Glutamatergic neuron (in vitro differentiated cells): ENCODE measurements around the gene SLC13A2. TPM values are rescaled to one million over a fixed set of nuclear protein-coding genes. Genes with fewer than 3 reads are reported as not detected.

Experiments used
- DNase-seq: peaks from one replicate; pipeline ENCODE4 v3.0.0; 2022
- H3K27ac Mint-ChIP-seq: one replicate; pipeline ENCODE4 v1.8.0; 2020; ENCODE audit warnings: mild to moderate bottlenecking, mixed read lengths, inconsistent platforms; ENCODE audit not compliant: unreplicated experiment
- H3K27me3 Mint-ChIP-seq: one replicate; pipeline ENCODE4 v1.8.0; 2020; ENCODE audit warnings: mild to moderate bottlenecking, moderate library complexity, mixed read lengths, inconsistent platforms; ENCODE audit not compliant: unreplicated experiment
- H3K36me3 Mint-ChIP-seq: one replicate; pipeline ENCODE4 v1.8.0; 2020; ENCODE audit warnings: mild to moderate bottlenecking, mixed read lengths, inconsistent platforms; ENCODE audit not compliant: unreplicated experiment
- H3K4me1 Mint-ChIP-seq: one replicate; pipeline ENCODE4 v1.8.0; 2020; ENCODE audit warnings: mild to moderate bottlenecking, low read depth, mixed read lengths, inconsistent platforms; ENCODE audit not compliant: unreplicated experiment
- H3K4me3 Mint-ChIP-seq: one replicate; pipeline ENCODE4 v1.8.0; 2020; ENCODE audit warnings: mild to moderate bottlenecking, mixed read lengths, inconsistent platforms; ENCODE audit not compliant: unreplicated experiment
- H3K9me3 Mint-ChIP-seq: one replicate; pipeline ENCODE4 v1.8.0; 2020; ENCODE audit warnings: mild to moderate bottlenecking, moderate library complexity, mixed read lengths, inconsistent platforms; ENCODE audit not compliant: unreplicated experiment
- CTCF ChIP-seq: fragments of 200-600 bp; sonication (generic); IDR thresholded peaks from one replicate; pipeline ENCODE4 v1.5.0; 2021; ENCODE audit not compliant: partially characterized antibody, unreplicated experiment
- total RNA-seq: library from RNA; stranded (reverse); fragmentation: NEBNext Ultra II Directional; extraction: Animal tissue kit (Norgen Biotek cat#: 25700); gene quantifications from one replicate; pipeline ENCODE4 v1.2.1, GENCODE V29; 2021; ENCODE audit not compliant: unreplicated experiment

Gene SLC13A2
- total RNA-seq, 1 donor from 2014 or later = not detected

GRCh38 chr17:28470914-28471366 lies 2.5 kb upstream of the SLC13A2 start:
- Mint-ChIP-seq H3K27me3 (peaks cover 3% of the 10 kb centered on the region), H3K27ac (no peak overlapping the region), H3K4me1 (peaks cover 4% of the 10 kb centered on the region), H3K4me3 (no peak overlapping the region), H3K36me3 (no peaks in the 10 kb centered on the region), H3K9me3 (peaks cover 2% of the 10 kb centered on the region)
- DNase-seq = no peak
- TF ChIP-seq CTCF = no peak

GRCh38 chr17:28471531-28472342 lies 1.7 kb upstream of the SLC13A2 start:
- DNase-seq = no peak

GRCh38 chr17:28472871-28473497 lies 460 bp upstream of the SLC13A2 start:
- DNase-seq = no peak
- TF ChIP-seq CTCF = no peak
- no peaks in the 10 kb centered on the region for H3K36me3 Mint-ChIP-seq
- H3K27ac Mint-ChIP-seq = no peak overlapping the region
- peaks cover 4% of the 10 kb centered on the region for H3K4me1 Mint-ChIP-seq
- H3K4me3 Mint-ChIP-seq = no peak overlapping the region
- H3K27me3 Mint-ChIP-seq = peaks cover 6% of the 10 kb centered on the region
- peaks cover 2% of the 10 kb centered on the region for H3K9me3 Mint-ChIP-seq

More at GRCh38 chr17:28471531-28472342, 1.7 kb upstream of the SLC13A2 start:
- TF ChIP-seq CTCF = no peak
- Mint-ChIP-seq H3K27ac (no peak overlapping the region), H3K4me1 (peaks cover 4% of the 10 kb centered on the region), H3K27me3 (peaks cover 5% of the 10 kb centered on the region), H3K36me3 (no peaks in the 10 kb centered on the region), H3K9me3 (peaks cover 2% of the 10 kb centered on the region), H3K4me3 (peak overlapping the region; percentile 30)

- Mint-ChIP-seq H3K36me3 (no peaks in the 10 kb centered on the region), H3K27ac (no peak overlapping the region), H3K27me3 (peaks cover 11% of the 10 kb centered on the region), H3K4me1 (peaks cover 4% of the 10 kb centered on the region), H3K4me3 (no peak overlapping the region), H3K9me3 (peaks cover 2% of the 10 kb centered on the region)
- no peak for DNase-seq
- no peak for TF ChIP-seq CTCF
Observed at GRCh38 chr17:28474111-28474531, 677 bp downstream of the SLC13A2 start.
